NB4 (cell line): ENCODE measurements around the gene CUL2.

Source experiments
- DNase-seq: peaks from one replicate; pipeline ENCODE4 v3.0.0; 2010; ENCODE audit warnings: low read depth
- H3K4me3 ChIP-seq: one replicate; pipeline ENCODE4 v1.5.1; 2011; ENCODE audit warnings: mild to moderate bottlenecking, low read depth, low read length, moderate library complexity
- CTCF ChIP-seq: IDR thresholded peaks from one replicate; pipeline ENCODE4 v1.5.1; 2012; ENCODE audit warnings: low read depth, low read length
- MAX ChIP-seq: IDR thresholded peaks from 2 replicates; pipeline ENCODE4 v1.6.1; 2011; ENCODE audit warnings: low read depth, low read length
- MYC ChIP-seq: IDR thresholded peaks from 2 replicates; pipeline ENCODE4 v1.6.1; 2011; ENCODE audit warnings: low read depth, low read length
- POLR2A ChIP-seq: IDR thresholded peaks from 2 replicates; pipeline ENCODE4 v1.6.1; 2011; ENCODE audit warnings: mild to moderate bottlenecking; ENCODE audit not compliant: insufficient read length; ENCODE audit errors: extremely low read depth

Gene CUL2

GRCh38 chr10:35119378-35119777 is 29.2 kb upstream of the CUL2 start:
- TF ChIP-seq CTCF = no peak
- TF ChIP-seq POLR2A = no peak
- TF ChIP-seq MYC = no peak
- no peak for TF ChIP-seq MAX
- H3K4me3 ChIP-seq = no peak overlapping the region
- DNase-seq = no peak

- TF ChIP-seq POLR2A = no peak
- no peak for TF ChIP-seq MAX
- no peak for TF ChIP-seq MYC
- no peak for TF ChIP-seq CTCF
- no peak for DNase-seq
- H3K4me3 ChIP-seq = no peak overlapping the region
Observed at GRCh38 chr10:35112571-35112970, 22.4 kb upstream of the CUL2 start.

- TF ChIP-seq MYC (no peak), POLR2A (no peak), MAX (no peak), CTCF (no peak)
- H3K4me3 ChIP-seq = no peak overlapping the region
- no peak for DNase-seq
Observed at GRCh38 chr10:35103882-35104281, 13.7 kb upstream of the CUL2 start.

GRCh38 chr10:35097510-35097909 is 7.4 kb upstream of the CUL2 start:
- DNase-seq = no peak
- no peak overlapping the region for H3K4me3 ChIP-seq
- no peak for TF ChIP-seq CTCF
- no peak for TF ChIP-seq MYC
- no peak for TF ChIP-seq POLR2A
- no peak for TF ChIP-seq MAX

GRCh38 chr10:35096312-35096711 is 6.2 kb upstream of the CUL2 start:
- H3K4me3 ChIP-seq = no peak overlapping the region
- TF ChIP-seq MAX (no peak), CTCF (no peak), POLR2A (no peak), MYC (no peak)
- DNase-seq = no peak

- DNase-seq = peak; percentile 19
- TF ChIP-seq MAX (no peak), MYC (no peak), POLR2A (no peak), CTCF (no peak)
Observed at GRCh38 chr10:35092851-35093250, 2.7 kb upstream of the CUL2 start.

More at GRCh38 chr10:35092851-35093250, 2.7 kb upstream of the CUL2 start:
- H3K4me3 ChIP-seq = no peak overlapping the region
